ENCODE data around the gene TMEM203. TPM values are rescaled to one million over a fixed set of nuclear protein-coding genes. Genes with fewer than 3 reads are reported as not detected.

TMEM203 gene
- polyA plus RNA-seq, 1 experiment, result 43.8 TPM

DNA sequence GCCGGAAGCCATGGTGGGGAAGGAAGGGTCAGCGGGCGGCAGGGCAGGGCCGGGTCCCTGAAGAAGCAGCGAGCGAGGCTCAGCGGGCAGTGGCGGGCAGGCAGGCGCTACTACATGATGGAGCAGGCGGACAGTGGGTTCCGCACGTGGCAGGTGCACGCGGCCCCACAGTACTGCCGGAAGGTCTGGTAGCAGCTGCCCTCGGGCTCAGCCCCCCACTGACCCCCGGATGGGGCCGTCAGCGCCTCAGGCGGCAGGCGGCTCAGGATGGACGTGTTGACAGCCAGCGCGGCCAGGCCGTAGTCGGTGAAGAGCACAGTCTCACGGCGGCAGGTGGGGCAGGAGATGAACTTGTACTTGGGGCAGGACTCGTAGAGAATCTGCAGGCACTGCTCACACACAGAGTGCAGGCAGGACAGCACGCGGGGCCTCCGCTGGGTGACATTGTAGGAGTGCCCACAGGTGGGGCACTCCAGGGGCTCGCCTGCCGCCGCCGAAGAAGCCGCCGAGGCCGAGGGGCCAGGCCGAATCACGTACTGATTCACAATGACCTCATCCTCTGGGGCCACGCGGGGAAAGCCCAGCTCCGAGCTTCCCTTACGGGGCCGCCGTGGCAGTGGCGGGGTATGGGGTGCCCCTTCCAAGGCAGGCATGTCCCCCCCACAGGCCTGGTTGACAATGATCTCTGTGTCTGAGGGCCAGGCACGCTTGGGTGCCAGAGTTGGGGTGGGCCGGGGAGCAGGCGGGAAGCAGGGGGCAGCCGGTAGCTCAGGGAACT, 15.1 kb upstream of the TMEM203 start:
- no peaks in the 10 kb centered on the region; the same call in none of the 2 replicates for H3K36me3 ChIP-seq (ENCODE audit: control insufficient read depth, insufficient read depth, low read length)
- no peak overlapping the region for H3K4me3 ChIP-seq (ENCODE audit: low read depth, low read length)
- ChIA-PET CTCF (interaction anchor here (5.6 kb wide), 1 partner anchor 16 kb away, joined by 36 read pairs; no protein-coding TSS in a partner anchor), POLR2A (no interaction called here)
- TF ChIP-seq CTCF (IDR thresholded peaks at IDR 0.05; ENCODE audit: insufficient read depth, low read depth, low read length), result no peak
- no peak for DNase-seq (ENCODE audit: low read depth)
- H3K27me3 ChIP-seq (ENCODE audit: control insufficient read depth, insufficient read depth, low read length), result no peaks in the 10 kb centered on the region

- H3K27me3 ChIP-seq (ENCODE audit: control insufficient read depth, insufficient read depth, low read length), result no peaks in the 10 kb centered on the region
- POLR2A ChIA-PET, result no interaction called here
- TF ChIP-seq CTCF (IDR thresholded peaks at IDR 0.05; ENCODE audit: insufficient read depth, low read depth, low read length), result no peak
- no peak overlapping the region for H3K4me3 ChIP-seq (ENCODE audit: low read depth, low read length)
- CTCF ChIA-PET, result no interaction called here
- H3K36me3 ChIP-seq (ENCODE audit: control insufficient read depth, insufficient read depth, low read length), result no peaks in the 10 kb centered on the region; the same call in none of the 2 replicates
- no peak for DNase-seq (ENCODE audit: low read depth)
Observed at GRCh38 chr9:137219757-137220316, 14.4 kb upstream of the TMEM203 start.

DNA sequence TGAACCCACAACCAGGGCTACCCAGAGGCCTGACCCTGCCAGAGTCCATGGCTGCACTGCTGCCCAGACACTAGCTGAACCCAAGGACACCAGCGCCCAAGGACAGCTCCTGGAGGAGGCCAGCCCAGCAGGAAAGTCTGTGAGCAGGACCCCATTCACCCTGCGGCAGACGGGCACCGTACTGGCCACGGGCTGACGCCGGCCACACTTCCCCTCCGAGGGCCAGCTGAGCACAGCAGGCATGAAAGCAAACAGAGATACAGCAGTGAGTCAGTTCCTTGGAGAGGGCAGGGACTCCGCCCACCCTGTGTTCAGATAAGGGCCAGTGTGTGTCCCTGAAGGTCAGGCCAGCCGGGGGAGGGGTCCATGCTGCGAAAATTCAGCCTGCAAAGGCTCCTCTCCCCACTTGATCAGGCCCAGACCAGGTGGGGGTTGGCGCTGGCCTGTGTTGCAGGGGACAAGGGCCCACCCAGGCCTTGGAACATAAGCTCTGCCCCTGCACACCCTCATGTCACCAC, 13.4 kb upstream of the TMEM203 start:
- Histone ChIP-seq H3K27me3 (ENCODE audit: control insufficient read depth, insufficient read depth, low read length) (no peaks in the 10 kb centered on the region), H3K4me3 (ENCODE audit: low read depth, low read length) (no peak overlapping the region), H3K36me3 (ENCODE audit: control insufficient read depth, insufficient read depth, low read length) (no peaks in the 10 kb centered on the region; the same call in none of the 2 replicates)
- no peak for TF ChIP-seq CTCF (IDR thresholded peaks at IDR 0.05; ENCODE audit: insufficient read depth, low read depth, low read length)
- CTCF ChIA-PET, result no interaction called here
- POLR2A ChIA-PET, result no interaction called here
- no peak for DNase-seq (ENCODE audit: low read depth)

GRCh38 chr9:137218212-137218753, 12.8 kb upstream of the TMEM203 start:
- Histone ChIP-seq H3K36me3 (ENCODE audit: control insufficient read depth, insufficient read depth, low read length) (no peaks in the 10 kb centered on the region; the same call in none of the 2 replicates), H3K4me3 (ENCODE audit: low read depth, low read length) (no peak overlapping the region), H3K27me3 (ENCODE audit: control insufficient read depth, insufficient read depth, low read length) (no peaks in the 10 kb centered on the region)
- ChIA-PET POLR2A (no interaction called here), CTCF (no interaction called here)
- no peak for DNase-seq (ENCODE audit: low read depth)
- TF ChIP-seq CTCF (IDR thresholded peaks at IDR 0.05; ENCODE audit: insufficient read depth, low read depth, low read length), result no peak

Measured in BJ (cell line).